HG03442 (cell line): ENCODE results near the gene SCGB1D4.
"Not testable (repeated sequence)": the region's sequence is repeated elsewhere in the genome, so short reads cannot be mapped to it uniquely, and the experiment has no call there.

Experiments used
- ATAC-seq: cut with Tn5 transposase; IDR thresholded peaks from one replicate; pipeline ENCODE4 v1.9.1; 2021; ENCODE audit warnings: mild to moderate bottlenecking, moderate library complexity; ENCODE audit not compliant: unreplicated experiment

Gene SCGB1D4, protein sequence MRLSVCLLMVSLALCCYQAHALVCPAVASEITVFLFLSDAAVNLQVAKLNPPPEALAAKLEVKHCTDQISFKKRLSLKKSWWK

DNA sequence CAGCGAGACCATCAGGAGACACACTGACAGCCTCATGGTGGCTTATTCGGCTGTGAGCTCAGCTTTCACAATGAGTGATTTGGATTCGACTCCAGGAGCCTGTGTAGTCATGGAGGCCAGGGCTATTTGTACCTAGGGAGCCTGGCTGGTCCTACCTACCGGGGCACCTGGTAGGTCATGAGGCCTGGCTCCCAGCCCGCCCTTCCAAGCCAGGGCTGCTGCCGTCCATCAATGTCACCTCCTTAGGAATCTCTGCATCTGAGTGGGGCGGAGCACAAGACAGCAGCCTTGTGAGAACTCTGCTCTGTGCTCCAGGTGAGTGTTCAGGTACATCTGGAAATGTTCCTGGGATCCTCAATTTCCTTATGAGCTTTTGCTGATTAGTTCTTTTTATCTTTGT is at the start of gene SCGB1D4:
Gene SCGB1D4, minus strand, starts transcription at position 101 of the 400 bp plus-strand sequence. Its CDS starts 65 bp downstream, at position 36.
- no peak for ATAC-seq

DNA sequence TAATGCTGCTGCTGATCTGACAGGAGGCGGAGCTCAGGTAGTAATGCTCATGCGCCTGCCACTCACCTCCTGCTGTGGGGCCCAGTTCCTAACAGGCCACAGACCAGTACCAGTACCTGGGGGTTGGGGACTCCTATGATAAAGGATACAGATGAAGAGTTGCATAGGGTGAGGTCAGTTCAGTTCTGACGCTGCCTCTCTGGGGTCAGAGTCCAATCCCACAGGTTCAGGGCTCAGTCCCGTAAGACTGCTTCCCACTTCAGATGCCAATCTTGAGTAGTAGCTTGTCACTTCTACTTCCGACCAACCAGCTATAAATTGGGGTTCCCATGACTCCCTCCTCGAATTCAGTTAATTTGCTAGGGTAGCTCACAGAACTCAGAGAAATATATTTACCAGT is 47.0 kb upstream of the SCGB1D4 start:
- ATAC-seq: no peak

DNA sequence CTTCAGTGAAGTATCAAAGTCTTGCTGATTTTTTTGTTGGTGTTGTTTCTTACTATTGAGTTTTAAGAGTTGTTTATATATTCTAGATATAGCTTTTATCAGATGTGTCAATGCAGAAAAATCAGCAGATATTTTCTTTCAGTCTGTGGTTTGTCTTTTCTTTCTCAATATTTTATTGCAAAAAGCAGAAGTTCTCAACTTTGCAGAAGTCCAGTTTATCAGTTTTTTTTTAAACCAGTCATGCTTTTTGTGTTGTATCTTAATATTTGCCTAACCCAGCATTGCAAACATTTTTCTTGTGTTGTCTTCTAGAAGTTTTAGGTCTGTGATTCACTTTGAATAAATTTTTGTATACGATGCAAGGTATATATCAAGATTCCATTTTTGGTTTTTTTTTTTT is 45.3 kb upstream of the SCGB1D4 start:
- no peak for ATAC-seq

DNA sequence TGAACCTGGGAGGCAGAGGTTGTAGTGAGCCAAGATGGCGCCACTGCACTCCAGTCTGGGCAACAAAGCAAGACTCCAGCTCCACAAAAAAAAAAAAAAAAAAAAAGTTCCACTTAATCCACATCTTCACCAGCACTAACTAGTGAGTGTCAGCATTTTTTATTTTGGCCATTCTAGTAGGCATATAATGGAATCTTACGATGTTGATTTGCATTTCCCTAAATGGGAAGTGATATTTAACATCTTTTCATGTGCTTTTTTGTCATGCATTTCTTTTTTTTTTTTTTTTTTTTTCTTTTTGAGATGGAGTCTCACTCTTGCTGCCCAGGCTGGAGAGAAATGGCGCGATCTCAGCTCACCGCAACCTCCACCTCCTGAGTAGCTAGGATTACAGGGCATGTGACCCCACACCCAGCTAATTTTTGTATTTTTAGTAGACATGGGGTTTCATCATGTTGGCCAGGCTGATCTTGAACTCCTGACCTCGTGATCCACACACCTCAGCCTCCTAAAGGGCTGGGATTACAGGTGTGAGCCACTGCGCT is 44.8 kb upstream of the SCGB1D4 start:
- ATAC-seq: not testable (repeated sequence)

DNA sequence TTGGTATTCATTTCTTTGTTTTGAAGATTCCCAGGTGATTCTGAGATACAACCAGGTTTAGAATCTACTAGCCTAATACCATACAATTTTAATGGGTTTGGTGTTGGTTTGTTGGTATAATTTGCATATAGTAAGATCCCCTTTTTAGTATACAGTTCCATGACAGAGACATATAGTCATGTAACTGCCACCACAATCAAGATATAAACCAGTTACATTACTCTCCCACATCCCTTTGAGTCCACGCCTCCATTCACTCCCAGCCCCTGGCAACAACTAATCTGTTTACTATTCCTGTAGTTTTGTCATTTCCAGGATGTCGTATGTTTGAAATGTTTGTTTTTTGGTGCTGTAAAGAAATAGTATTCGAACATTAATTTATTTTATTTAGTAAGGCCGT is 42.7 kb upstream of the SCGB1D4 start:
- no peak for ATAC-seq

DNA sequence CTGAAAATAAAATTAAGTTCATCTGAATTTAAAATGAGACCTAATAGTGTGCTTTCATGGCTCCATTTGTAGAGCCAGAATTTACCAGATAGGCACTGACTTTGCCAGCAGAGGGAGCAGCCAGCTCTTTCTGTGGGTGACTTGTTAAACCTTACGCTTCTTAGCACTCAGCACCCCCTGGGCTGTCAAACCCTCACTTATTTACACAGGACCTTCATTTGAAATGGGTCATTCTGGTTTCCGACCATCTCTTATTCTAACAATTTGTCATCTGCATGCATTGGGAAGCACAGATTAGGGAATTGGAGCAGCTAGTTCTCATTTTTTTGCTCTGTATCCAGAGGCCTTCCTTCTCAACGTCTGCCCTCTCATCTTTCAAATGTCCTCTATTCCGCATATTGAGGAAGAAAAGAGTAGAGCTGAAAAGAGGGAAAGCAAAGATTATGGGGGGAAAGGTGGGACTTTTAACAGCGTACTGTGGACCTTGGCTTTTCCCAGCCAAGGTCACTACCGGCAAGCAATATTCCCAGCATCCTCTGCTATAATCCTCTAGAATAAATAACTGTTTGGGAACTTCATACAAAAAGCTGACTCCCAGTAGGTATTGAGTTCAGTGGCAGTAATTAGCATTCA is 41.5 kb upstream of the SCGB1D4 start:
- no peak for ATAC-seq

DNA sequence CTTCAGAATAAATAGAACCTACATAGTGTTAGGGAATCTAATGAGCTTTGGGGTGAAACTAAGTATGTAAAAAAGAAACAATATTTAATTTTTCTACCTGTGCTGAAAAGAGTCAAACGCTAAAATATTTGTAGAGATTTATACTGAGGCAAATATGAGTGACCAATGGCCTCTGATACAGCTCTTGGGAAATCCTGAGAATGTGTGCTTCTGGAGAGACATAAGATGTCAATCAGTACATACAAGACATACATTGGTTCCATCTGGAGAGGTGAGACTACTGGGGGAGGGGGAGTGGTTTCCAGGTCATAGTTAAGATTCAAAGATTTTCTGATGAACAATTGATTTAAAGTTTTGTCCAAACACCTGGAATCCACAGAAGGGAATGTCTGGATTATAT is 39.3 kb upstream of the SCGB1D4 start:
- ATAC-seq: no peak

DNA sequence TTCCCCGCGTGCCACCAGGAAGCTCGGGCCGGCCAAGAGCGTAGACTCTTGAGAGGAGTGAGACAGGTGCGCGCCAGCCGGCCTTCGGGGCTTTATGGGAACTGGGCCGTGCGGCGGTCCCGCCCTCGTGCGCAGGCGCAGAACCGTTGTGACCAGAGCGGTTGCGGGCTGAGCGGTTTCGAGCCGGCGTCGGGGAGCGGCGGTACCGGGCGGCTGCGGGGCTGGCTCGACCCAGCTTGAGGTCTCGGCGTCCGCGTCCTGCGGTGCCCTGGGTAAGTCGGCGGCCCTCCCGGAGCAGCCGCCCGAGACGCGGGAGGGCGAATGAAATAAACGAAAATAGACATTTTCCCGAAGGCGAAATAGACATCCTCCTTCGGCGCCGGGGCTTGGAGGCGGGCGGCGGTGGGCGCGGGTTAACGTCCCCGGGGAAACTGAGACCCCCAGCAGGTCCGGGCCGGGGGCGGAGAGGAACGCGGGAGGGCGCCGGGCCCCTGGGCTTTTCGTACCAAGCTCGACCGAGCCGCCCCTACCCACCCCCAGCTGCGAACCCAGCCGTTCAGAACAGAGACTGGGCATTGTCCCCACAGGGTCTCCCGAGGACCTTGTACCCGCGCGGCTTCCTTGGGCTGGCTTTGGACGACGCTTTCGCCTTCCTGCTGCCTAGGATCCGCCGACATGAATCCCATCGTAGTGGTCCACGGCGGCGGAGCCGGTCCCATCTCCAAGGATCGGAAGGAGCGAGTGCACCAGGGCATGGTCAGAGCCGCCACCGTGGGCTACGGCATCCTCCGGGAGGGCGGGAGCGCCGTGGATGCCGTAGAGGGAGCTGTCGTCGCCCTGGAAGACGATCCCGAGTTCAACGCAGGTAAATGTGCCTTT is 38.7 kb upstream of the SCGB1D4 start, which contains the start of gene ASRGL1:
Gene ASRGL1, plus strand, starts transcription at position 146 of the 879 bp plus-strand sequence. Its CDS starts 530 bp downstream, at position 676.
- peak; percentile 77 for ATAC-seq

DNA sequence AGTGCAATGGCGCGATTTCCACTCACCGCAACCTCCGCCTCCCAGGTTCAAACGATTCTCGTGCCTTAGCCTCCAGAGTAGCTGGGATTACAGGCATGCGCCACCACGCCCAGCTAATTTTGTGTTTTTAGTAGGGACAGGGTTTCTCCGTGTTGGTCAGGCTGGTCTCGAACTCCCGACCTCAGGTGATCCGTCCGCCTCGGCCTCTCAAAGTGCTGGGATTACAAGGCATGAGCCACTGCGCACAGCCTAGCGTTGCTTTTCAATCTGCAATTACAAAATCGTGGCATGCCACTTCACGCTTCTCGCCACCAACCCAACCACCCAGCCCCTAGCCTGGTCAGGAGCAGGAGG is 38.1 kb upstream of the SCGB1D4 start:
- not testable (repeated sequence) for ATAC-seq

DNA sequence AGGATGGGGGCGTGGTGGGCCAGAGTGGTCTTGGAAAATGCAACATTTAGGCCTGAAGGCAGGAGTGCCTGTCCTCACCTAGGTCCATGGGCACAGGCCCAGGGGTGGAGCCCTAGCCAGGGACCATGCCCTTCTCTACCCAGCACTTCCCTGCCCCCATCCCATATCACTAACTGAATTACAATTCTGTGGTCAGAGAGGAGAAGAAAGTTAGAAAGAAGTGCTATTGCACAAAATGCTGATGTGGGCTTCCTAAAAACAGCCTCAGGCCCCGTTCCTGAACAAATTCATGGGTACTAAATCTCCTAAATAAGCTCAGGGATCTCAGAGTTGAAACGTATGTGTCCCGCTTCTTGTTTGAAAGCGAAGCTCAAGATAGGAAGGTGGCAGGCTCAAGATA is 34.9 kb upstream of the SCGB1D4 start:
- ATAC-seq: no peak

DNA sequence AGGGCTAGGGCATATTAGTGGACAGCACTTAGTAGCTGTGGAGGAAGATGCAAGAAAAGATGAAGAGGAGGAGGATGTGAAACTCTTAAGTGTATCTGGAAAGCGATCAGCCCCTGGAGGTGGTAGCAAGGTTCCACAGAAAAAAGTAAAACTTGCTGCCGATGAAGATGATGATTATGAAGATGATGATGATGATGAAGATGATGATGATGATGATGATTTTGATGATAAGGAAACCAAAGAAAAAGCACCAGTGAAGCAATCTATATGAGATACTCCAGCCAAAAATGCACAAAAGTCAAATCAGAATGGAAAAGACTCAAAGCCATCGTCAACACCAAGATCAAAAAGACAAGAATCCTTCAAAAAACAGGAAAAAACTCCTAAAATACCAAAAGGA is 32.4 kb upstream of the SCGB1D4 start:
- ATAC-seq: not testable (repeated sequence)

DNA sequence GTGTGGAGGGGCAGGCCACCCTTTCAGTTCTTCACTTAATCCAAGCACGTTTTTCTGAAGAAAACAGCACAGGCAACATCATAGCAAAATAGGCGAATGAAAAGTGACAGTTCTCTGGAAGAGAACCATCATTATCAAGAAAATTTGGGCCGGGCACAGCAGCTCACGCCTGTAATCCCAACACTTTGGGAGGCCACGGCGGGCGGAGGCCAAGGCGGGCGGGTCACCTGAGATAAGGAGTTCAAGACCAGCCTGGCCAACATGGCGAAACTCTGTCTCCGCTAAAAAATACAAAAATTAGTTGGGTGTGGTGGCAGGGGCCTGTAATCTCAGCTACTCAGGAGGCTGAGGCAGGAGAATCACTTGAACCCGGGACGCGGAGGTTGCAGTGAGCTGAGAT is 28.7 kb upstream of the SCGB1D4 start:
- ATAC-seq: not testable (repeated sequence)

DNA sequence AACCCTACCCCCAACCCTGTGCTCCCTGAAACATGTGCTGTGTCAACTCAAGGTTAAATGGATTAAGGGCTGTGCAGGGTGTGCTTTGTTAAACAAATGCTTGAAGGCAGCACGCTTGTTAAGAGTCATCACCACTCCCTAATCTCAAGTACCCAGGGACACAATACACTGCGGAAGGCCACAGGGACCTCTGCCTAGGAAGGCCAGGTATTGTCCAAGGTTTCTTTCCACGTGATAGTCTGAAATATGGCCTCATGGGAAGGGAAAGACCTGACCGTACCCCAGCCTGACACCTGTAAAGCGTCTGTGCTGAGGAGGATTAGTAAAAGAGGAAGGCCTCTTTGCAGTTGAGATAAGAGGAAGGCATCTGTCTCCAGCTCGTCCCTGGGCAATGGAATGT is 27.8 kb upstream of the SCGB1D4 start:
- ATAC-seq: not testable (repeated sequence)

DNA sequence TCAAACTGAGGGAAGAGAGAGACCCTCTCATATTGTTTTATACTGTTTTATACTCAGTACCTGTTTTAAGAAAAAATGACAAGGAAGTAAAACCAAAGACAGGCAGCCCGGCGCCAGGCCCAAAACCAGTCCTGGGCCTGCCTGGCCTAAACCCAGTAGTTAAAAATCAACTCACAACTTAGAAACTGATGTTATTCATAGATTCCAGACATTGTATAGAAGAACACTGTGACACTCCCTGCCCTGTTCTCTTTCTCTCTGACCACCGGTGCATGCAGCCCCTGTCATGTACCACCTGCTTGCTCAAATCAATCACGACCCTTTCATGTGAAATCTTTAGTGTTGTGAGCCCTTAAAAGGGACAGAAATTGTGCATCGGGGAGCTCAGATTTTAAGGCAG is 26.9 kb upstream of the SCGB1D4 start:
- not testable (repeated sequence) for ATAC-seq

DNA sequence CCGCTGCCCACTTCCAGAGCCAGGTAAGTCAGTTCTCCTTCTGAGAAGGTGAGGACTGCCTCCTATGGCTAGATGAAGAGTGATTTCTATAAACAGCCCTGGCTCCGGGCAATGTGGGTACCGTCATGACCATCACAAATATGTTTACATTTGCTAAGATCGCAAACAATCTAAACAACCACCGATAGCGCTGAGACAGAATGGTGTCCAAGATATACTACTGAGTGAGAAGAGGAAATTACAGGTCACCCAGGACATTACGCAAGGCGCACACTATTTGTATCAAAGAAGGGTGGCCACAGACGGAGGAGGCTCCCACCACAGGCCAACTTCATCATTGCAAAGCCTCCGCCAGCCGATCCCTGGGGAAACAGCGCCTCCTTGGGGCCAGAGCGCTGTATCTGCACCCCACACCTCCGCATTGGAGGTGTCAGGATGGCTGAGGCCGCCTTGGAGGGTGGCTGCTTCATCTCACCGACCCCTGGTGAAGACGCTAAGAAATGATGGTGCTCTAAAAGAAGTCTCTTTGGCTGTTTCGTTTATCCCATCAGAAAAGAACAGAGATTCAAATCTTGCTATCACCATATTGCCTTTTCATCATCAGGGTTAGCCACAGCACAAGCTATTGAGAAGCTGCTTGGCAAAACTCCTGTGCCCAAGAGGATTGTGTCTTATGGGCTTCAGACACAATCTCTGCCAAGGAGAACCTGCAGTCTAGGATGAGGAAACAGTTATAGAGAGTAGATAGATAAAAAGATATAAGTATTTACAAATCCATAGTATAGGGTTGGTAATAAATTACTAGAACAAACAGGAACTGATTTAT is 26.1 kb upstream of the SCGB1D4 start:
- ATAC-seq: no peak

DNA sequence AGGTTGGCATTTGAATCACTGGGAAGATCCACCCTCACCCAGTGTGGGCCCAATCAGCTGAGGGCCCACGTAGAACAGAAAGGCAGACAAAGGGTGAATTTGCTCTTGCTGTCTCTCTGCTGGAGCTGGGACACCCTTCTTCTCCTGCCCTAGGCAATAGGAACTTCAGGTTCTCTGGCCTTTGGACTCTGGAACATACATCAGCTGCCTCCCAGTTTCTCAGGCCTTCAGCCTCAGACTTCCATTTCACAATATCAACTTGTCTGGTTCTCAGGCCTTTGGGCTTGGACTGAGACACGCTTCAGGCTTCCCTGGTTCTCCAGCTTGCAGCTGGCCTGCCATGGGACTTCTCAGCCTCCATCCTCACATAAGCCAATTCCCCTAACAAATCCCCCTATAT is 23.6 kb upstream of the SCGB1D4 start:
- no peak for ATAC-seq

DNA sequence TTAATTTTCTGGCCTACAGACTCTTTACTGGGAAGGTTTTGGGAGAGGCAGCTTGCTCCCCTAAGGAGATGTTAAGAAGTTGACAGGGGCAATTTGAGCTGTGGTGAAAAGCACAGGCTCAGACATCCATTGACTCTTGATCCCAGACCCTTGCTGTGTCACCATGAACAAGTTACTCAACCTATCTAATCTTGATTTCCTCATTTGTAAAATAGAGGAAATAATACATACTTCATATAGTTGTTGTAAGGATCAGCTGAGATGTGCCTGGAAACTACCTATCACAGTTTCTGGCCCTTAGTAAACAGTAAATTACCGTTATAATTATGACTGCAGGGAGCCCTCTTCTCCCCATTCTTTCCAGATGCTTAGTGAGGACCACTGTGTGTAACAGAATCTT is 16.6 kb upstream of the SCGB1D4 start:
- no peak for ATAC-seq

DNA sequence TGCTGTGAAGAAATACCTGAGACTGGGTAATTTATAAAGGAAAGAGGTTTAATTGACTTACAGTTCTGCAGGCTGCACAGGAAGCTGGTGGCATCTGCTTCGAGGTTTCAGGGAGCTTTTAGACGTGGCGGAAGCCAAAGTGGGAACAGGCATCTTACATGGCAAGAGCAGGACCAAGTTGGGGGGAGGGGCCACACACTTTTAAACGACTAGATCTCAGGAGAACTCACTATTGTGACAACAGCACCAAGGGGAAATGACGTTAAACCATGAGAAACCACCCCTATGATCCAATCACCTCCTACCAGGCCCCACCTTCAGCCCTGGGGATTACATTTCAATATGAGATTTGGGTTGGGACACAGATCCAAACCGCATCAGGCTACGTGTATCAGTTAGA is 11.1 kb upstream of the SCGB1D4 start:
- no peak for ATAC-seq

DNA sequence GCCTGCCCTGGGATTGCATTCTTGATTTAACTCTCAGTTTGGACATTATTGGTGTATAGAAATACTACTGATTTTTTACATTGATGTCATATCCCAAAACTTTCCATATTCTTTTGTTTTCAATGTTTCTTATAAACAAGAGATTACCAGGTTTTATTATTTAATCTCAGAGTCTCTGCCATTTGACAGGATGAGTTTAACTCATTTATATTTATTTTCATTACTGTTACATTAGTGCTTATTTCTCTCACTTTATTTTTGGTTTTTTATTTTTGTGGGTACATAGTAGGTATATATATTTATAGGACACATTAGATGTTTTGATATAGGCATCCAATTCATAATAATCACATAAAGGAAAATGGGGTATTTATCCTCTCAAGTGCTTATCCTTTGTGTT is 9.1 kb upstream of the SCGB1D4 start:
- no peak for ATAC-seq

DNA sequence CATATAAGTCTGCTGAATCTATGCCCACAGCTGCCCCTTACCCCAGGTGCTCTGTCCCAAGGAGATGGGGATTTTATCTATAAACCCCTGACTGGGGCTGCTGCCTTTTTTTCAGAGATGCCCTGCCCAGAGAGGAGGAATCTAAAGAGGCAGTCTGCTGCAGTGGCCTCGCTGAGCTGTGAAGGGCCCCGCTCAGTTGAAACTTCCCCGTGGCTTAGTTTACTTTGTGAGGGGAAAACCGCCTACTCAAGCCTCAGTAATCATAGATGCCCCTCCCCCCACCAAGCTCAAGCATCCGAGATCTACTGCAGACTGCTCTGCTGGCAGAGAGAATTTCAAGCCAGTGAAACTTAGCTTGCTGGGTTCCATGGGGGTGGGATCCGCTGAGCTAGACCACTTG is 7.4 kb upstream of the SCGB1D4 start:
- ATAC-seq: no peak

DNA sequence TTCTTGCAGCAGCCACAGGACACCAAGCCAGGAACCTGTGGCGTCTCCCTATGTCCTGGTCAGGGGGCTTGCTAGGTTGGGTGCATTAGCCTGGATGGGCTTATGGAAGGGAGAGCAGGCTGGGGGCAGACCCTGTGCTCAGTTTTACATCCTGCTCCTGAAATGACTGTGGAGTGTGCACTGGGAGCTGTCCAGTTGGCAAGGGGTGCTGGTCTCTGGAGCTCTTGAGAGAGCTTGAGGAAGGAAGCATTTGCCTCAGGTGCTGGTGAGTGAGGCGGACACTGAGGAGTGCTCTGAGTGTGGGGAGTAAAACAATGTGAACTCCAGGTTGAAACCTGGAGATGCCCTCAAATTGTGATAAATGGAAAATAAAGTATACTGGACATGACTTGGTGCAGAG is 3.4 kb downstream of the SCGB1D4 start:
- no peak for ATAC-seq
